GM19438 (cell line): Measurements from ENCODE around the gene KICS2.

Experiments used
- ATAC-seq: cut with Tn5 transposase; IDR thresholded peaks from one replicate; pipeline ENCODE4 v1.9.1; 2021; ENCODE audit warnings: low read depth; ENCODE audit not compliant: unreplicated experiment

The KICS2 gene

GRCh38 chr12:64222009-64222765, at the start of gene KICS2:
Gene KICS2 (minus strand): TSS chr12:64222296. CDS start chr12:64222237, 59 bp downstream.
- peak; percentile 93 for ATAC-seq

GRCh38 chr12:64270411-64270810, 48.3 kb upstream of the KICS2 start:
- no peak for ATAC-seq

- no peak for ATAC-seq
Observed at GRCh38 chr12:64269161-64269560, 47.1 kb upstream of the KICS2 start.

- ATAC-seq, result no peak
Observed at GRCh38 chr12:64268409-64268808, 46.3 kb upstream of the KICS2 start.

- no peak for ATAC-seq
Observed at GRCh38 chr12:64265839-64266238, 43.7 kb upstream of the KICS2 start.

GRCh38 chr12:64261813-64262212, 39.7 kb upstream of the KICS2 start:
- ATAC-seq, result no peak

- no peak for ATAC-seq
Observed at GRCh38 chr12:64258576-64258975, 36.5 kb upstream of the KICS2 start.

- ATAC-seq, result no peak
Observed at GRCh38 chr12:64256166-64256800, 34.2 kb upstream of the KICS2 start.

GRCh38 chr12:64255249-64255648, 33.2 kb upstream of the KICS2 start:
- ATAC-seq, result no peak

- no peak for ATAC-seq
Observed at GRCh38 chr12:64253356-64253755, 31.3 kb upstream of the KICS2 start.

GRCh38 chr12:64252681-64253080, 30.6 kb upstream of the KICS2 start:
- ATAC-seq, result no peak

GRCh38 chr12:64243809-64244208, 21.7 kb upstream of the KICS2 start:
- ATAC-seq, result no peak

- ATAC-seq, result no peak
Observed at GRCh38 chr12:64240781-64241180, 18.7 kb upstream of the KICS2 start.

GRCh38 chr12:64237382-64237781, 15.3 kb upstream of the KICS2 start:
- no peak for ATAC-seq

- ATAC-seq, result no peak
Observed at GRCh38 chr12:64236549-64236948, 14.5 kb upstream of the KICS2 start.

GRCh38 chr12:64232196-64232595, 10.1 kb upstream of the KICS2 start:
- ATAC-seq, result no peak

- ATAC-seq, result no peak
Observed at GRCh38 chr12:64229796-64230195, 7.7 kb upstream of the KICS2 start.

GRCh38 chr12:64229240-64229639, 7.1 kb upstream of the KICS2 start:
- ATAC-seq, result no peak

GRCh38 chr12:64225626-64226025, 3.5 kb upstream of the KICS2 start:
- no peak for ATAC-seq

- ATAC-seq, result peak; percentile 39
Observed at GRCh38 chr12:64221651-64222008, 466 bp downstream of the KICS2 start.

- ATAC-seq, result no peak
Observed at GRCh38 chr12:64220046-64220445, 2.0 kb downstream of the KICS2 start.

GRCh38 chr12:64219145-64219544, 3.0 kb downstream of the KICS2 start:
- no peak for ATAC-seq
